ENCODE results near the gene MACROD1.

GRCh38 chr11:64203421-64204079, 37.6 kb upstream of the MACROD1 start:
- TF ChIP-seq CTCF (IDR thresholded peaks at IDR 0.05; ENCODE audit: extremely low read depth in 1 of 2, insufficient read depth in 1 of 2, low read depth in 1 of 2, low read length in 2 of 2): no peak
- no peak for TF ChIP-seq POLR2A (IDR thresholded peaks at IDR 0.05; ENCODE audit: low read depth, low read length)
- TF ChIP-seq EZH2 (IDR thresholded peaks at IDR 0.05; ENCODE audit: borderline replicate concordance, low read depth, low read length, severe bottlenecking): no peak
- TF ChIP-seq POLR2AphosphoS5 (IDR thresholded peaks at IDR 0.05; ENCODE audit: insufficient read depth, low read depth, low read length): no peak
- no peak for TF ChIP-seq MYC (IDR thresholded peaks at IDR 0.05; ENCODE audit: low read depth, low read length)
- TF ChIP-seq JUN (IDR thresholded peaks at IDR 0.05; ENCODE audit: borderline replicate concordance, insufficient read depth, insufficient read length, low read depth): no peak
- TF ChIP-seq MAX (IDR thresholded peaks at IDR 0.05; ENCODE audit: insufficient read depth, insufficient read length): no peak
- no peak for TF ChIP-seq GATA2 (IDR thresholded peaks at IDR 0.05; ENCODE audit: insufficient read depth, insufficient read length, low read depth, low read length)

Data from endothelial cell of umbilical vein (primary cell).